Mucosa of gallbladder (tissue), 1 donor: ENCODE data around the gene DNAJC24. TPM values are rescaled to one million over a fixed set of nuclear protein-coding genes. Genes with fewer than 3 reads are reported as not detected.

ENCODE experiments used
- DNase-seq: peaks from one replicate; pipeline ENCODE4 v3.0.0-alpha.2; 2020; ENCODE audit warnings: low spot score
- total RNA-seq: library from RNA; stranded (reverse); gene quantifications from one replicate; pipeline ENCODE4 v1.2.1, GENCODE V29; 2021
- donor health status: DM: no; HTN: no; CAD: no.

The DNAJC24 gene
- total RNA-seq, 1 donor from 2014 or later = 11.8 TPM

DNA sequence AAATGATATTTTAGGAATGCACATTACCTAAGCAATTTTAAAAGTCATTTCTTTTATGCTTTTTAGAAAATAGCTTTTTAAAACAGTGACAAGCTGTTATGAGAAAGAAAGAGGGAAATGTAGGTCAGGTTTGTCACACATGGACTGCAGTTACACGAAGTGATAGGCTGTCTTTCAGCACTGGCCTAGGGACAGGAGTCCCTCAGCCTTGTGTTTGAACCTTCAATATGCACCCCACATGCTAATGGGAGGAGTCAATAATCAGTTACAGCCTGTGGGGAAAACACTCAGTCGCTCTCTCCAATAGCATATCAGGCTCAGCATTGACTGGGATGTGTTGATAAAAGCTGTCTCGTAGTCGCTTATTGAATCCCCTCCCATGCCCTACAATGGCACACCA lies 45.8 kb downstream of the DNAJC24 start:
- no peak for DNase-seq

DNA sequence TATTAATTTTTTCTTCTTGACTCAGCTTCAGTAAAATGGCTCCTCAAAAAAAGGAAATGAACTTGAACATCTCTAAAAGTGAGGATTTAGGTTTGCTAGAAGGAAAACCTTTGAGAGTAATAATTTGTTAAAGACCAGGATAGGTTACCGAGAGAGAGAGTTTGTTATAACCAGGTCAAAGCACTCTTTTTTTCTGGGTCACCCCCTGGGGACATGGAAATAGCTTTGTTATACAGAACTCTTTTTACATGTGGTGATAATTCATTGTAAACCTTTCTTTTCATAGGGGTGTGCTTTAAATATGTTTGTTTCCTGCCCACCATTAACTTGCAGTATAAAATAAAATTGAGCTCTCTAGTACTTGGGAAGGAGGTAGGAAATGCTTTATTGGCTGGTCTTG lies 47.7 kb downstream of the DNAJC24 start:
- no peak for DNase-seq

DNA sequence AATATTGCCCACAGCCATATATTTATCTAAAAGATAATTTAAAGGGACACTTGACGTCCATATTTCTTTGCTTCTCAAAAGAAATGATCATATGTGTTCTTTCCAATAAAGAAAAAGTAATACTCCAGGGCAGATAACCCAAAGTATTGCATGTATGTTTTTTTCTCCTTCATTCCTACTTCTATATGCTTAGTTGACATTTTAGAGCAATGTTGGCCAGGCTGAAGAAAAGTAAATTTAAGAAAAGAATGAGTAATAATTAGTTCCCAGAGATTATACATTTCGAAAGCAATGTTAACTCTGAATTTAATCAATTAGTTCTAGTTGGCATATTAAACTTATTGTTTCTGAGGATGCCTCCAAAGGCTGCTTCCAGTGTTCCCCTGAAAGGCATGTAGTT lies 48.2 kb downstream of the DNAJC24 start:
- no peak for DNase-seq

DNA sequence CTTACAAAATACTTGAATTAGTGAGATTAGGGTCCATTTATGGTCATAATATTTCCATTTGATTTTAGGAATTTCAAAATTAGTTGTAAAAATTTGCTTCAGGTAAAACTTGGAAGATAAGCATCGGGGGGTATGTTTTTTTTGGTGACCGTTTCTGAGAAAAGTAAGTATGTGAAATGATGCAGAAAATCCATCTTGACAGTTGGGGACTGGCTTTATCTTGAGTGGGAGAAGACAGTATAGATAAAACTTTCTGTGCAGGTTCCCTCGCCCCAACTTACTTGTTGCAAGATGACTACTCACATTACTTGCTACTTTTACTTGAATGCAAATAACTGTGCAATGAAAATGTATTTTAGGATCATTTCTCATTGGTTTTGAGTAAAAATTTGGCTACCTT lies 49.5 kb downstream of the DNAJC24 start:
- no peak for DNase-seq

DNA sequence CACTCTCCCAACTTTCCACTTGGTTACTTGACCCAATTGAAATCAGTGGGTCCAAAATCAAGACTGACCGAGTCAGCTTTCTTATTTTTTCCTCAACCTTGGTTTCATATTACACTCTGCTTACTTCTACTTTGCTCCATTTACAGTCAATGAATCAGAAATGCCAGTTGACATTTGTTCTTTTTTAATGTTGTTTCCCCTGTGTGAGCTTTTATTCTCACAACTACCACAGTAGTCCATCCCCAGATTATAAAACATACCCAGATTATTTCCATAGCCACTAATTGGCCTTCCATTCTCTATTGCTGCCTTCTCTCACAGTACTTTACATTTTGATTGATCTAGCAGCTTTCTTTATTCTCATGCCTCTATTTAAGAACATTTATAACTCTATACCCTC lies 50.0 kb downstream of the DNAJC24 start:
- DNase-seq = no peak

DNA sequence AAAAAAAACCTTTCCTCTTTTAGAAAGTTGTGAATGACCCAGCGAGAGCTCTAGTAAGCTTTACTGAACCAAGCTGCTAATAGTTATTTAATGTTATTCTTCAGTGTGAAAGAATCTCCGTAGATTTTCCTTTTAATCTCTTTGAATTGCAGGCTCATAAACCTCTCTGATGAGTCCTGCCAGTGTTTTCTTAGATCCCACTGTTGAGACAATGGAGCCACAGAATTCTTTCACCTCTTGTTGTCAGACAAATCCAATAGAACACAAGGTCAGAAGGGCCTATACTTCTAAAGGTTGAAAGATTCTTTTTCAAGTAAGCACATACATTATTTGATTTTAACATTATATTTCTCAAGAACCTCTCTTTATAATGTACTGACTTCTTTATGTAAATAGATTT lies 52.2 kb downstream of the DNAJC24 start:
- DNase-seq = no peak

DNA sequence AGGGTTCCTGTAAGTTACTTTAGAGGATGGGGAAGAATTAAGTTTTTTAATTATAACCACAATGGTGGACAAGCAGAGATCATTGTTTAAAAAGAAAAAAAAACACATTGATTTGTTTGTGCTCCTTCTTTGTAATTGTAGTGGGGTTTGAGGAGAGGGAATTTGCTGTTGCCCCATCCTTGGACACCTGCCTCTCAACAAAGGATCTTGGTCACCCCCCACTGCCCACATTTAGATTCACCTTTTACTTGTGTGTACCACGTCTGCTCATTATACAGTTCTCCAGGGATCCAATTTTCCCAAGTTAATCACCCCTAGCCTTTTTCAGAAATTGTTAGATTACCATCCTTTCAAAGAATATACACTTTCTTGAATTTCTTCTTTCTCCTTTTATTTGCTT lies 53.0 kb downstream of the DNAJC24 start:
- no peak for DNase-seq

DNA sequence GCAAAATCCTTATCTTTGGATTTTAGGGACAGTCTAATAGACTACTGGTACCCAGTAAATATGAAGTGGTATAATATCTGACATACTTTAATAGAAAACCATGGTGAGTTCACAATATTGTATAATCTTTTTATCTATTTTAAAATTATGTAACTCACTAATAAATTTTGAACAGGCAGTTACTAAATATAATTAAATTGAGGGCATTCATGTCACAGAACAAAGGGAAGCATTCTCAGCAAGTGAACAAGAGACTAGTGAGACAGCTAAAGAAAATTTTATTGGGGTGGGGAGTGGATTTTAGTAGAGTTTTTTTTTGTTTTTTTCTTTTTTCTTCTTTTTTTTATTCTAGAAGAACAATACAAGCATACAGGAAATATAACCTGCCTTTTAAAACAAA lies 55.0 kb downstream of the DNAJC24 start:
- DNase-seq = no peak

DNA sequence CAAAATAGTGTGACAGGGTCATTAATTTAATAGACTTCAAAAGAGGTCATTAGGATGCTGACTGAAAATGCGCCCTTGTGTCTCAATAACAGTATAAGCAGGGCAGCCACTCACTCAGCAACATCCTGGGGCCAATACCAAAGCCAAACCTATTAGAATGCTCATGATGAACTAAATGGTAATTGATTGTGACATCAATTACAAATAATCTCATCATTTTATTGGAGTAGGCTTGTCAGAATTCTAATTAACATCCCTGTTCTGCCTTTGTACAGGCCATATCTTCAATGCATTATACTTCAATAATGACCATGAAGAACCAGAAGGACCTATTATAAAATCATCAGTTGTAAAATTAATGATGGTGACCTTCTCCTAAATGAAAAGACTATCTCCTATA lies 64.2 kb downstream of the DNAJC24 start:
- DNase-seq = no peak

DNA sequence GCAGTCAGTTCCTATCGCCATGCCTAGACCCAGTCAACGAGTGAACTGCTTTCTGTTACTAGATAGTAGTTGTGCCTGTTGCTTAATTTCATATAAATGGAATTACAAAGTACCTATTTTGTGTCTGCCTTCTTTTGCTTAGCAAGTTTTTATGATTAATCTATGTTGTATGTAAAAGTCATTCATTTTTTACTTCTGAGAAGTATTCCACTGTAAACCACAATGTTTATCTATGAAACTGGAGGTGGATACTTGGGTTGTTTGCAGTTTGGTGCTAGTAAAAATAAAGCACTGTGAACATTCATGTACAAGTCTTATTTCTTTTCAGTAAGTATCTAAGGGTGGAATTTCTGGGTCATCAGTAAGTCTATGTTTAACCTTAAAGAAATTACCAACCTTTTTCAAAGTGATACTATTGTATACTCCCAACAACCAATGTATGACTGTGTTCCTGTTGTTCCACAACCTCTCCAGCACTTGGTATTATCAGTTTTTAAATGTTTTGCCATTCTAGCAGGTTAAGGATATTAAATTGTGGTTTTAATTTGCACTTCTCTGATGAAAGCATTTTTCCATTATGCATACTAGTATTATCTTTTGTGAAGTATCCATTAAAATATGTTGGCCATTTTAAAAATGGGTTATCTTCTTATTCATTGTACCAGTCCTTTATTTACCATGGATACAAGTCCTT lies 68.2 kb downstream of the DNAJC24 start:
- no peak for DNase-seq

DNA sequence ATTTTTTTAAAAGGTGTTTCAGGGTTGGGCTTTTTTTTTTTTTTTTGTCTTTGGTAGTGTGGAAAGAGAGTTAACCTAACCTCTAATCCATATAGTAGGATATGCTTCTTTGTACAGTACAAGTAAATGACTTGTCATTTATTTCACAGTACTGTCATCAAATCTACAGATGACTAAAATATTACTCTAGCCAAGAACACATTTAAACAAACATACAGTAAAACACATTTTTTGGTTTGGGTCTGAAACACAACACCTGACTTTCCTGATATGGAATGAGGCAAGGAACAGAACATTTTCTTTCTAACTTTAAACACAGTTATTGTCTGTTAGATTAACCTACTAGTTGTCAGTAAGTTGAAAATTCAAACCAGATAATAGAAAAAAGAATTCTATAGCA lies 71.6 kb downstream of the DNAJC24 start:
- no peak for DNase-seq

DNA sequence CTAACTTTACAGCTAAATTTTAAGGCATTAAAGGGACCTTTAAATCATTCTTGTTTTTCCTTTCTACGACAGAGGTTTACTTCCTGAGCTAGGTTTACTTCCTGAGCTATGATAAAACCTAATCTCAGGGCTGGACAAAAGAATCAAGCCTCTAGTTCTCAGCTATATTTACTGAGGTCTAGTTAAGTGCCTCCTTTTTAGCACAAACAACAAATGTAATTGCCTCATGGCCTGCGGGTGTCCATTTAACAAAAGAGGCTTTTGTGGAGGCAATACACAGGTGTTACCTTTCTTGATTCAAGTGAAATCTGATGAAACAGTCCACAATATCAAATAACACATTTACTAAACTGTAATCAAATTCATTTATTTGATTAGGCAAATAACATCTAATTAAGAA lies 72.4 kb downstream of the DNAJC24 start:
- DNase-seq = no peak

DNA sequence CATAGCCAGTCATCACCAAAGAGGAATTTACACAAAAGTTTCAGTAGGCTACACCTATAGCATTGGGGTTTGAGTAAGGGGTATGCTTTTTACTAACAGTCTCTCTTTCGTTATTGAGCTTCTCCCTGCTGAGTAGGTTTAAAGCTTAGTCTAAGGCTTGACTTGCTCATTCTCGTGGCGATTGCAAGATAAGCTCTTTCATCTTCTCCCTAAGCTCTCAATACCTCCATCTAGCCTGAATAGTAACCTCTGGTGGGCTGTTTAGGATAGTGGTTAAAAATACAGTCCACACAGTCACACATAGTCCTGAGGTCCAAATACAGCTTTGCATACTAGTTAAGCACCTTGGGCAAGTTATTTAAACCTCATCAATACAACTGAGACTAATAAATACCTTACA lies 74.1 kb downstream of the DNAJC24 start:
- no peak for DNase-seq

DNA sequence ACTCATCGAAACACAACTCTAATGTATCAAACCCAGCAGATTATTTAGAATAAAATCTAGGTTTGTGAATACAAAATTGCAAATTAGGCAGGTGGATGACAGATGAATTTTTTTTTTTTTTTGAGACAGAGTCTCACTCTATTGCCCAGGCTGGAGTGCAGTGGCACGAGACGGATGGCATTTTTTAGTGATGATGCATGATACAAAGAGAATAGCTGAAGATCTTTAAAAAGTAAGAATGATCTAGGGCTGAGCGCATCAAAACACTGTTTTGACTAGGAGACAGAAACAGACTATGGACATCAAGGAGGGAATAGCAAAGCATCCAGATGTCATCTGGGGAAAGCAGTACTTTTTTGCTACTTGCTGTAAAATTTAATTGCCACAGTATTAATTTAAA lies 76.0 kb downstream of the DNAJC24 start:
- DNase-seq = no peak

DNA sequence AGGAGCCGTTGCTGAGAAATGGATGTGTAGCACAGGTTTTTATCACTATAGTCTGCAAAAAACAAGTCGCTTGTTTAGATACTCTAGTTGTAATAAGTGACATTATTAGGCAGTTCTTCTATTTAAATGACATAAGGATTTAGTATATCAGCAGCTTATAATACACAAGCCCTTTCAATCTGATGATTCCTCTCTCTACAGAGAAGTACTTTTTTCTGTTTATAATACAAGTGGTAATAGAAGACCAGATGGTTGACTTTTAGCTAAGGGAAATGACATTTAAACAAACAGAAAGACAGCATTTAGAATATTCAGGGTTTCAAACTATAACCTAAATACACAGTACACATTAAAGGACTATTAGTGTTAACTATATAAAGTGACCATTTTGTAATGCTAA lies 79.4 kb downstream of the DNAJC24 start:
- no peak for DNase-seq

DNA sequence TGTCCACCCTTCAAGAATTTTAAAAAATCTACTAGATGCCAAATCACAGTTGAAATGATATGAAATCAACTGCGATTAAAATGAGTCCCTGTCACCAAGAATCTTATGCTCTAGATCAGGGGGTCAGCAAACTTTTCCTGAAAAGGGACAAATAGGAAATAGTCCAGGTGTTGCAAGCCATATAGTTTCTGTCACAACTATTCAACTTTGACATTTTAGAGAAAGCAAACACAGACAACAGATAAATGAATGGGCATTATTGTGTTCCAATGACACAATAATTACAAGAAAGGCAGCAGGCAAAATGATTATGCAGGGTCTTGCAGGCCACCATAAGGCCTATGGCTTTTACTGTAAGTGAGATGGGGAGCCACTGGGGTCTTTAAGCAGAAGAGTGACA lies 81.2 kb downstream of the DNAJC24 start:
- DNase-seq = no peak

DNA sequence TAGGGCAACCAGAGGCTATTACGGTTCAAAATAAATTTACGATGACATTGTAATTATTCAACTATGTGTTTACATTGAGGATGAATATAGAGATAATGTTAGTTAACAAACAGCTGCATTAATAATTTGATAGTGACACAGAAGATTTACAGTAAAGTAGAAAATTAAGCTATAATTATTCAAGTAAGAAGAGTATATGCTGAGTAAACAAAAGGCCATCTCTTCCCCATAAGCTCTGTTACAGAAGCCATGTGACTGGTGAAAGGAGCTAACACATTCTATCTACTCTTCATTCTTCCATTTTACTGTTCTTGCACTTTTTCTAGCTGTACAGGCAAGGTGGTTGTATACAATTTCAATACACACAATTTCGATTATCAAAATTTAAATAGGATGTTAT lies 85.5 kb downstream of the DNAJC24 start:
- no peak for DNase-seq

DNA sequence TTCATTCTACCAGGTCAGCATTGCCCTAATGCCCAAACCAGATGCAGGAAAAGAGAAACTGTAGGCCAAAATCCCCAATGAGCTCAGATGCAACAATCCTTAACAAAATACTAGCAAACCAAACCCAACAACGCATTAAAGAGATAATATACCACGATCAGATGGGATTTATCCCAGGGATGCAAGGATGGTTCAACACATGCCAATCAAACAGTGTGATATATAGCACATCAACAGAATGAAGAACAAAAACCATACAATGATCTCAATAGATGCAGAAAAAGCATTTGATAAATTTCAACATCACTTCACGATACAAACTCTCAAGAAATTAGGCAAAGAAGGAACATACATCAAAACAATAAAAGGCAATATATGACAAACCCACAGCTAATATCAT lies 94.8 kb downstream of the DNAJC24 start:
- DNase-seq = no peak

DNA sequence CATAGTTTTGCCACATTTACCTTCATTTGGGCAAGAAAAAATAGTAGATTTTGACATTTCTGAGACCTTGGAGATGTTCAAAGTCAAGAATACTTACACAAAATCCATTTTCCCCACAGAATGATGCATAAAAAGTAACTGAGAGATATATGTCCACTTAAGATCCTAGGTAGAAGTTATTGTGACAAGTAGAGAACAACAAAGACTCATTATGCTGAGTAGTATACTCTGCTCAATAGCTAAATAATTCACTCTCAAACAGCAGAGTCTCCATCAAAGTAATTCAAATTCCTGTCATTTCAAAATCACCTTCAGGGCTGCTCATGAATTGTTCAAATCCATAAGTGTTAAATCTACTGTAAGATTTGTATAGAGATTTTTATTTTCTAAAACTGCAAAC lies 104.4 kb downstream of the DNAJC24 start:
- no peak for DNase-seq

DNA sequence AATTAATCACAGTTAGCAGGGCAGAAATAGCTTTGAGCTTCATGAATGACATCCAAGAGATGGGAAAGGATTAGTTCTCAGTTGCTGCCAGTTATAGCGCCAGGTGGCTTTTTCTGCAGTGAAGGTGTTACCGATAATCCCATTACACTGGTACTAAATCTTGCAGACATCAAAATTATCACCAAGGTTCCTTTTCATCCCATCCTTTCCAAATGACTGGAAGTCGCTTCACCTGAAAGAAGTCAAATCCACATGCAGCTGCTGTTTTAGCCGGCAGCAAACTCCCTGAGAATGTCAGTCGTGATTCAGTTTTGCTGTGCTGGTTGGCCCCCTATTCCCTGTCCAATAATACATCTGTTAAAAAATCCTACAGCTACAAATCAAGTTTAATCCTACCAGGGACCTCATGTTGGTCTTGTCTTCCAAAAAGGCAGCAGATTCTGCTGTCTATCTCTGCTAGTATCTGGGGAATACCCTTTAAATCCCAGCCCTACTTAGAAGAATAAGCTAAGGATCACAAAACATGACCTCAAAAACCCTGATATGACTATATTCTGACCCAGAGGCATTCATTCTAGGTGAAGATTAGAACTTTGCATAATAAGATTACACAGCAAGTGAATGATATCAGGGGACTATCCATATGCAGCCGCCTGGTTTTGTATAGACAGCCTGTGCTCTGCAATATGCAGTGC lies 108.0 kb downstream of the DNAJC24 start:
- no peak for DNase-seq

DNA sequence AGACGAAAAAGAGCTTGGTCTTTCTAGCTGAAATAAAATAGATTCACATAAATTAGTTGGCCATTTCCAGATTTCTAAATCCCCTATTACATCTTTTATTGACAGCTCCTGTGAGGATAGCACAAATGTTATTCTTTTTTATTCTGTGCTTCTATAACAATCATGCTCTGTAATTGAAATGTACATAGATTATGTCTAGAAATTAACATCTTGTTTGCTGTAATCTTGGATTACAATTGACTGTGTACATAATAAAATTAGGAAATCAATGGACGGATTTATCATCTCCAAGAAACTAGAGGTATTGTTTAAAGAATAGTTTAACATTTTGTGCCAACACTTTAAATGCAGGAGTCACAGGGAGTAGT lies 108.5 kb downstream of the DNAJC24 start:
- no peak for DNase-seq

DNA sequence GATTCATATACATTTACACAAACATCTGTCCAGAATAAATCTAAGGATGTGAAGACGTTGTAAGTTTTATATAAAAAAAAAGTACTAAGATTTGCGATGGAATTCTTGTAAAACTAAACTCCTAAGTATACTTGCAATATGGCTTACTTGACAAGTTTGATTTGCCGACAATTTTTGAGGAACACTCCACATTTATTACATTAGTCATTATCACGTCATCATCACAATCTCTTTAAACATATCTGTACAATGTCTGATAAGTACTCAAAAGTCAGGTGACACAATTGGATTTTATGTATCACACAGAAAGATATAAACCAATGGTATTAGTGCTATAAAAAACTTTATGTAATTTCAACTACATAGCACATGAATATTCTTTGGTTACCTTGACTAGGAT lies 109.4 kb downstream of the DNAJC24 start:
- DNase-seq = no peak

DNA sequence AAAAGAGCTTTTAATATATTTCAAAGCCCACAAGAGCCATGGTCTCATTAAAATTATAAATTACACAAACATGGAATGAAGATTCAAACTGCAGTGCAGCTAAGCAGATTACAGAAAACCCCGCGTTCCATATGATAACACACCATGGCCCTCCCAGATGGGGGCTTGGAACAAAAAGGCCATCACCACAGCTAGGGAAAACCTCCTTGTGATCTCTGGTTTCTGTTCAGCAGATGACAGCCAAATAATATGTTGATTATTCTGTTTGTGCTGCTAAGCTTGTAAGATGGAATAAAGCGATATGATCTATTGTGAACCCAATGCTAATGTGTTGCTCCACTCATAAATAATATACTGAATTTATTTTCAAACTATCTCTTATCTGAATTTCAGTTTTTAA lies 111.3 kb downstream of the DNAJC24 start:
- no peak for DNase-seq
